Calu3 (cell line): ENCODE measurements around the gene NIPSNAP3A. TPM values are rescaled to one million over a fixed set of nuclear protein-coding genes. Genes with fewer than 3 reads are reported as not detected.
A peak's percentile ranks its signal among the peaks of the same experiment; 100 is the strongest.

Experiments used
- BruUV-seq: library from RNA; stranded (reverse); fragments of 400-500 nt; replicated peaks from 2 replicates; lab custom pipeline; 2021; lab: Mats Ljungman, UMichigan
- CTCF ChIA-PET: fragments of 300-600 bp; sonication (Branson Sonifier 250); formaldehyde crosslinking; loops from one replicate; lab custom pipeline; 2022; ENCODE audit warnings: antibody characterized with exemption; lab: Charles Lee
- DNase-seq: peaks from one replicate; pipeline ENCODE4 v3.0.0; 2022
- H3K27ac Mint-ChIP-seq: one replicate; pipeline ENCODE4 v1.8.0; 2022; ENCODE audit warnings: mixed read lengths; ENCODE audit not compliant: unreplicated experiment
- H3K27me3 Mint-ChIP-seq: one replicate; pipeline ENCODE4 v1.8.0; 2022; ENCODE audit warnings: mixed read lengths; ENCODE audit not compliant: unreplicated experiment
- H3K36me3 Mint-ChIP-seq: one replicate; pipeline ENCODE4 v1.8.0; 2022; ENCODE audit warnings: mild to moderate bottlenecking, moderate library complexity, mixed read lengths; ENCODE audit not compliant: insufficient read depth, unreplicated experiment
- H3K4me1 Mint-ChIP-seq: one replicate; pipeline ENCODE4 v1.8.0; 2022; ENCODE audit warnings: mild to moderate bottlenecking, low read depth, mixed read lengths; ENCODE audit not compliant: unreplicated experiment
- H3K4me3 Mint-ChIP-seq: one replicate; pipeline ENCODE4 v1.8.0; 2022; ENCODE audit warnings: mild to moderate bottlenecking, low read depth, moderate library complexity, mixed read lengths; ENCODE audit not compliant: unreplicated experiment
- H3K9me3 Mint-ChIP-seq: one replicate; pipeline ENCODE4 v1.8.0; 2022; ENCODE audit warnings: low read depth, mixed read lengths; ENCODE audit not compliant: unreplicated experiment
- intact Hi-C: fragments of 100-400 bp; cut with micrococcal nuclease; formaldehyde crosslinking; loops from one replicate; pipeline ENCODE4 v1.10.0; 2022; ENCODE audit not compliant: unreplicated experiment
- total RNA-seq: library from RNA; stranded (reverse); gene quantifications from 2 replicates; pipeline ENCODE4 v1.2.3, GENCODE V29; 2022
- TF ChIP-seq, protein P1 (sequence below): fragments of 200-600 bp; IDR thresholded peaks from one replicate; pipeline ENCODE4 v1.8.0; 2022; ENCODE audit warnings: antibody characterized with exemption; ENCODE audit not compliant: unreplicated experiment

The NIPSNAP3A gene
- total RNA-seq, 1 experiment from 2014 or later, result 8.0 TPM

DNA sequence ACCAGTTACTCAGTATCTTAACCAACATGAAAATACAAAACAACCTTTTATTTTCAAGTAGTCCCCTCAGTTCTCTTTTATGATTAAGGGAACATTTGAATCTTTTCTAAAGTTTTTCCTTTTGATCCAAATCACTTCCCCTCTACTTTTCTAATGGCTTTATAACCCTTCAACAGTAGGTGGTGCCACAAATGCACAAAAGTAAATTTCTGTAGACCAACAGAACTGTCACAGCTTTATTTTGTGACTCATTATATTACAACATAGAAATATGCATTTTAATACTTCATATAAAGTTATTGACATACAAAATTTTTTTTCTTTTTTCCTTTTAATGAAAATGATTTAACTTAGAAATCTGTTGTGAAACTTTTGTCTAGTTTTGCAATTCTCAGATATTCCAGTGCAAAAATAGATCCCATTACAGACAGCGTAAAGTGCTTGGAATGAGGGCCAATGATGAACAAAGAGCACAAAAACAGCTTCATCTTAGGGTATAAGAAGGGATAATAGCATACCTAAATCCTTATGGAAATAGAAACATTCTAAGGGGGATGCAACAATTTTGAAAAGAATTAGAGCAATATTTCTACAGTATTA lies 33.4 kb downstream of the NIPSNAP3A start:
- CTCF ChIA-PET, result interaction anchor here (0.7 kb wide), 1 partner anchor 82 kb away, joined by 3 read pairs; no protein-coding TSS in a partner anchor
- TF ChIP-seq, protein P1, sequence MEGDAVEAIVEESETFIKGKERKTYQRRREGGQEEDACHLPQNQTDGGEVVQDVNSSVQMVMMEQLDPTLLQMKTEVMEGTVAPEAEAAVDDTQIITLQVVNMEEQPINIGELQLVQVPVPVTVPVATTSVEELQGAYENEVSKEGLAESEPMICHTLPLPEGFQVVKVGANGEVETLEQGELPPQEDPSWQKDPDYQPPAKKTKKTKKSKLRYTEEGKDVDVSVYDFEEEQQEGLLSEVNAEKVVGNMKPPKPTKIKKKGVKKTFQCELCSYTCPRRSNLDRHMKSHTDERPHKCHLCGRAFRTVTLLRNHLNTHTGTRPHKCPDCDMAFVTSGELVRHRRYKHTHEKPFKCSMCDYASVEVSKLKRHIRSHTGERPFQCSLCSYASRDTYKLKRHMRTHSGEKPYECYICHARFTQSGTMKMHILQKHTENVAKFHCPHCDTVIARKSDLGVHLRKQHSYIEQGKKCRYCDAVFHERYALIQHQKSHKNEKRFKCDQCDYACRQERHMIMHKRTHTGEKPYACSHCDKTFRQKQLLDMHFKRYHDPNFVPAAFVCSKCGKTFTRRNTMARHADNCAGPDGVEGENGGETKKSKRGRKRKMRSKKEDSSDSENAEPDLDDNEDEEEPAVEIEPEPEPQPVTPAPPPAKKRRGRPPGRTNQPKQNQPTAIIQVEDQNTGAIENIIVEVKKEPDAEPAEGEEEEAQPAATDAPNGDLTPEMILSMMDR, result peak; percentile 20
- Mint-ChIP-seq H3K4me3 (no peak overlapping the region), H3K27ac (no peak overlapping the region), H3K9me3 (no peaks in the 10 kb centered on the region), H3K27me3 (peaks cover 10% of the 10 kb centered on the region), H3K4me1 (no peaks in the 10 kb centered on the region), H3K36me3 (no peaks in the 10 kb centered on the region)
- intact Hi-C loops, result loop anchor here (1.0 to 5.0 kb wide), 4 partner anchors 82 to 634 kb away; partner anchors contain the start of gene ABCA1
- peak; percentile 13 for DNase-seq
- BruUV-seq, result no TSS peak

DNA sequence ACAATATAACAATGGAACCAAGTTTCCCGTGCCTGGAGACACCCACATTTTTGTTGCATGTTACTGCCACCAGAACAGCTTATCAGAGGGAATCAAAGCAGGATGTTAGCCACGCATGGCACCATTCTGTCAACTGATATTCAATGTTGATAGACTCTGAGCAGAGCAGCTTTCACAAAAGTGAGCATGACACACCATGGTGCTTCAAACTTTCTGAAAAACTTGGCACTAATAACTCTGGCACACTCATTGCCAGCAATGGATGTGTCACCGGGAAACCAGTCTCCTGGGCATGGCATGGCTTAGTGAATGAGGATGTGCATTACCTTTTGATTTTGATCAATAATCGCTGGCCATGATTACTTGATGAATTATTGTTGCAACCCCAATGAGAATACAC lies 36.1 kb downstream of the NIPSNAP3A start:
- no TSS peak for BruUV-seq
- no peaks in the 10 kb centered on the region for H3K9me3 Mint-ChIP-seq
- H3K27me3 Mint-ChIP-seq, result no peaks in the 10 kb centered on the region
- no peak overlapping the region for H3K27ac Mint-ChIP-seq
- H3K4me1 Mint-ChIP-seq, result no peaks in the 10 kb centered on the region
- CTCF ChIA-PET, result no interaction called here
- TF ChIP-seq, protein P1, result no peak
- no peak overlapping the region for H3K4me3 Mint-ChIP-seq
- no peaks in the 10 kb centered on the region for H3K36me3 Mint-ChIP-seq
- no peak for DNase-seq
- intact Hi-C loops, result loop anchor here (5.0 kb wide), 1 partner anchor 144 kb away; the partner anchor contains the start of gene ABCA1

DNA sequence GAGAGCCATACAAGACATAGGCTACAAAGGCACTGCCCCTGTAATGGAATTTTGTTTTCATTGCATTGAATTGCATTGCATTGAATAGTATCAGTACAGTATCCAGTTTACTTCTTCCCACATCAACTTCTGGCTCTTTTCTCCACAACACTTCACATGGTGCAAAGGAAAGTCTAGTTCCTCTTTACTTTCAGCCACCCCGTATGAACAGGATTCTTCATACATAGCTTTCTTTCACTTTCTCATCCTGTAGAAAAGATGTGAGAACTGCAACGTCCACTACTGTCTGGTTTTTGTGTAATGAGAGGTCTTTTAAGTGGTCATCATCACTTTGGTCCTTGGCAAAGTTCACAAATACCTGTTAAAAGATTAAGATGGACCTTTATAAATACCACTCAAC lies 36.6 kb downstream of the NIPSNAP3A start:
- TF ChIP-seq, protein P1, result no peak
- CTCF ChIA-PET, result no interaction called here
- H3K27me3 Mint-ChIP-seq, result no peaks in the 10 kb centered on the region
- H3K4me3 Mint-ChIP-seq, result no peak overlapping the region
- H3K27ac Mint-ChIP-seq, result no peak overlapping the region
- BruUV-seq, result no TSS peak
- H3K4me1 Mint-ChIP-seq, result no peaks in the 10 kb centered on the region
- H3K36me3 Mint-ChIP-seq, result no peaks in the 10 kb centered on the region
- no peaks in the 10 kb centered on the region for H3K9me3 Mint-ChIP-seq
- intact Hi-C loops, result loop anchor here (5.0 kb wide), 1 partner anchor 143 kb away; the partner anchor contains the start of gene ABCA1
- no peak for DNase-seq

DNA sequence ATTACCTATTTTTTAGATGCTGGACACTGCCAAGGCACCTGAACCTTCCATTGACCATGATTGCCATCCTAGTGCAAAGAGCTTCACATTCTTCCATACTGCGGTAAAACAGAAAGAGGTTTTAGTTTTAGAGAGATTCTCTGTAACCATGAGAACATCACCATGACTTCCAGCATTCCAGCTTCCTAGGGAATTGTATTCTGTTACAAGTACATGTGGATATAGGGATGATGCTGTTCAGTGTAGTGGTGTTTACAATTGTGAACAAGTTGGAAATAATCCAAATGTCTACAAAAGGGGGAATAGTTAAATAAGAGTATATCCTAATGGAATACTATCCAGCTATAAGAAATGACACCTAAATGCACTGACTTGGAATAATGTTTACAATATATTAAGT lies 38.8 kb downstream of the NIPSNAP3A start:
- CTCF ChIA-PET, result no interaction called here
- H3K4me3 Mint-ChIP-seq, result no peak overlapping the region
- H3K9me3 Mint-ChIP-seq, result no peaks in the 10 kb centered on the region
- intact Hi-C loops, result no loop called here
- H3K27me3 Mint-ChIP-seq, result no peaks in the 10 kb centered on the region
- BruUV-seq, result no TSS peak
- H3K27ac Mint-ChIP-seq, result no peak overlapping the region
- no peaks in the 10 kb centered on the region for H3K36me3 Mint-ChIP-seq
- TF ChIP-seq, protein P1, result no peak
- no peaks in the 10 kb centered on the region for H3K4me1 Mint-ChIP-seq
- no peak for DNase-seq
